ENCODE measurements around the gene MAG. TPM values are rescaled to one million over a fixed set of nuclear protein-coding genes. Genes with fewer than 3 reads are reported as not detected.

MAG gene
- total RNA-seq, 1 experiment from 2014 or later: not detected

DNA sequence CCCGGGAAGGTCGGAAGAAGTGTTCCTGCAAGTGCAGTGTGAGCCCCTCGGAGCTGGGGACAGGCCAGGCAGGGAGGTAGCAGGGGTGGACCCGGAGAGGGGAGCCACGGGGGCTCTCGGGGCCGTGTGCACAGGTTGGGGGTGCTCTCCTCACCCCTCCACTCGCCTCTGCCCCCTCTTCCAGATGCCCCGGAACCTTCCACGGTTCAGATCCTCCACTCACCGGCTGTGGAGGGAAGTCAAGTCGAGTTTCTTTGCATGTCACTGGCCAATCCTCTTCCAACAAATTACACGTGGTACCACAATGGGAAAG is 46.0 kb downstream of the MAG start:
- Mint-ChIP-seq H3K9me3 (ENCODE audit: unreplicated experiment) (no peaks in the 10 kb centered on the region), H3K27ac (ENCODE audit: low read depth, unreplicated experiment) (no peak overlapping the region), H3K27me3 (ENCODE audit: insufficient read depth, unreplicated experiment) (peaks cover 62% of the 10 kb centered on the region), H3K4me1 (ENCODE audit: insufficient read depth, unreplicated experiment) (no peaks in the 10 kb centered on the region), H3K36me3 (ENCODE audit: insufficient read depth, unreplicated experiment) (no peaks in the 10 kb centered on the region), H3K4me3 (ENCODE audit: unreplicated experiment) (no peak overlapping the region)
- BruUV-seq (replicated peaks): no TSS peak
- ChIA-PET POLR2A (no interaction called here), CTCF (no interaction called here)
- no peak for DNase-seq (ENCODE audit: unreplicated experiment)
- intact Hi-C loops (cut with micrococcal nuclease): no loop called here
- TF ChIP-seq, protein P1, sequence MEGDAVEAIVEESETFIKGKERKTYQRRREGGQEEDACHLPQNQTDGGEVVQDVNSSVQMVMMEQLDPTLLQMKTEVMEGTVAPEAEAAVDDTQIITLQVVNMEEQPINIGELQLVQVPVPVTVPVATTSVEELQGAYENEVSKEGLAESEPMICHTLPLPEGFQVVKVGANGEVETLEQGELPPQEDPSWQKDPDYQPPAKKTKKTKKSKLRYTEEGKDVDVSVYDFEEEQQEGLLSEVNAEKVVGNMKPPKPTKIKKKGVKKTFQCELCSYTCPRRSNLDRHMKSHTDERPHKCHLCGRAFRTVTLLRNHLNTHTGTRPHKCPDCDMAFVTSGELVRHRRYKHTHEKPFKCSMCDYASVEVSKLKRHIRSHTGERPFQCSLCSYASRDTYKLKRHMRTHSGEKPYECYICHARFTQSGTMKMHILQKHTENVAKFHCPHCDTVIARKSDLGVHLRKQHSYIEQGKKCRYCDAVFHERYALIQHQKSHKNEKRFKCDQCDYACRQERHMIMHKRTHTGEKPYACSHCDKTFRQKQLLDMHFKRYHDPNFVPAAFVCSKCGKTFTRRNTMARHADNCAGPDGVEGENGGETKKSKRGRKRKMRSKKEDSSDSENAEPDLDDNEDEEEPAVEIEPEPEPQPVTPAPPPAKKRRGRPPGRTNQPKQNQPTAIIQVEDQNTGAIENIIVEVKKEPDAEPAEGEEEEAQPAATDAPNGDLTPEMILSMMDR (IDR thresholded peaks at IDR 0.05; ENCODE audit: unreplicated experiment): no peak

DNA sequence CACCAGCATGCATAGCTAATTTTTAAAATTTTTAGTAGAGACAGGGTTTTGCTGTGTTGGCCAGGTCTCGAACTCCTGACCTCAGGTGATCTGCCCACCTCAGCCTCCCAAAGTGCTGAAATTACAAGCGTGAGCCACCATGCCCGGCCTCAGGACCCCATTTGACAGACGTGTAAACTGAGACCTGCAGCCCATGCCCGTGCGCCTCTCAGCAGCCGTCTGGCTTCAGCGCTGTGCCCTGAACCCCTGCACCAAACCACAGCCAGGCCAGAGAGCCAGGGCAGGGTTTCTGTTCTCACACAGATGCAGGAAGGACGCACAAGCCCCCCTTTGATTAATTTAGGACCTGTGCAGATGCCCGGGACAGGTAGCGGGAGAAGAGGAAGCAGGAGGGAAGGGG is 48.5 kb downstream of the MAG start:
- BruUV-seq (replicated peaks): no TSS peak
- intact Hi-C loops (cut with micrococcal nuclease): no loop called here
- H3K36me3 Mint-ChIP-seq (ENCODE audit: insufficient read depth, unreplicated experiment): no peaks in the 10 kb centered on the region
- H3K4me1 Mint-ChIP-seq (ENCODE audit: insufficient read depth, unreplicated experiment): no peaks in the 10 kb centered on the region
- TF ChIP-seq, protein P1 (IDR thresholded peaks at IDR 0.05; ENCODE audit: unreplicated experiment): no peak
- ChIA-PET CTCF (interaction anchor here (0.6 kb wide), 1 partner anchor 165 kb away, joined by 3 read pairs; no protein-coding TSS in a partner anchor), POLR2A (no interaction called here)
- no peaks in the 10 kb centered on the region for H3K9me3 Mint-ChIP-seq (ENCODE audit: unreplicated experiment)
- H3K27me3 Mint-ChIP-seq (ENCODE audit: insufficient read depth, unreplicated experiment): peaks cover 42% of the 10 kb centered on the region
- no peak for DNase-seq (ENCODE audit: unreplicated experiment)
- no peak overlapping the region for H3K4me3 Mint-ChIP-seq (ENCODE audit: unreplicated experiment)
- no peak overlapping the region for H3K27ac Mint-ChIP-seq (ENCODE audit: low read depth, unreplicated experiment)

DNA sequence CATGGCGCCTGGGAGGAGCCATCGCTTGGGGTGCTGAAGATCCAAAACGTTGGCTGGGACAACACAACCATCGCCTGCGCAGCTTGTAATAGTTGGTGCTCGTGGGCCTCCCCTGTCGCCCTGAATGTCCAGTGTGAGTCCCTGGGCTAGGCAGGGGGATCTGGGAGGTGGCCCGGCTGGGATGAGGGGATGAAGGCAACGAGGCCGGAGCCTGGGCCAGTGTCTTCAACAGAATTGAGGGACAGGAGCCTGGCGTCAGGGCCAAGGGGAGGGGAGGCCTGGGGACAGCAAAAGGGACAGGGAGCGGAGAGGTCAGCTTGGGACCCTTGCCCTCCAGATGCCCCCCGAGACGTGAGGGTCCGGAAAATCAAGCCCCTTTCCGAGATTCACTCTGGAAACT is 49.0 kb downstream of the MAG start:
- intact Hi-C loops (cut with micrococcal nuclease): no loop called here
- no peaks in the 10 kb centered on the region for H3K9me3 Mint-ChIP-seq (ENCODE audit: unreplicated experiment)
- ChIA-PET CTCF (interaction anchor here (0.6 kb wide), 1 partner anchor 274 kb away, joined by 4 read pairs; no protein-coding TSS in a partner anchor), POLR2A (no interaction called here)
- no peak overlapping the region for H3K27ac Mint-ChIP-seq (ENCODE audit: low read depth, unreplicated experiment)
- no peak for DNase-seq (ENCODE audit: unreplicated experiment)
- H3K27me3 Mint-ChIP-seq (ENCODE audit: insufficient read depth, unreplicated experiment): peaks cover 36% of the 10 kb centered on the region
- no peak overlapping the region for H3K4me3 Mint-ChIP-seq (ENCODE audit: unreplicated experiment)
- BruUV-seq (replicated peaks): no TSS peak
- TF ChIP-seq, protein P1 (IDR thresholded peaks at IDR 0.05; ENCODE audit: unreplicated experiment): no peak
- no peaks in the 10 kb centered on the region for H3K36me3 Mint-ChIP-seq (ENCODE audit: insufficient read depth, unreplicated experiment)
- H3K4me1 Mint-ChIP-seq (ENCODE audit: insufficient read depth, unreplicated experiment): no peaks in the 10 kb centered on the region

DNA sequence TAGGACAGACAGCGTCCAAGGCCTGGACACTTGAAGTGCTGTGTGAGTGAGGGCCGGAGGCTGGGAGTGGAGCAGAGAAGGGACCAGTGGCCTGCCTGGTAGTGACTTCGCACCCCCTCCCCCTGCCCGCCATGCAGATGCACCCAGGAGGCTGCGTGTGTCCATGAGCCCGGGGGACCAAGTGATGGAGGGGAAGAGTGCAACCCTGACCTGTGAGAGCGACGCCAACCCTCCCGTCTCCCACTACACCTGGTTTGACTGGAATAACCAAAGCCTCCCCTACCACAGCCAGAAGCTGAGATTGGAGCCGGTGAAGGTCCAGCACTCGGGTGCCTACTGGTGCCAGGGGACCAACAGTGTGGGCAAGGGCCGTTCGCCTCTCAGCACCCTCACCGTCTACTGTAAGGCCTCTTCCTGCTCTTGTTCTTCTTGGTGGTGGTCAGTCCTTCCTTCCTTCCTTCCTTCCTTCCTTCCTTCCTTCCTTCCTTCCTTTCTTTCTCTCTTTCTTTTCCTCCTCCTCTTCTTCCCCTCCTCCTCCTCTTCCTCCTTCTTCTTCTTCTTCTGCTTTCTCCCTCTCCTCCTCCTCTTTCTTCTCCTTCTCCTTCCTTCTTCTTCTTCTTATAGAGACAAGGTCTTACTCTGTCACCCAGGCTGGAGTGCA is 49.7 kb downstream of the MAG start:
- intact Hi-C loops (cut with micrococcal nuclease): no loop called here
- ChIA-PET POLR2A (no interaction called here), CTCF (interaction anchor here (0.6 kb wide), 1 partner anchor 275 kb away, joined by 4 read pairs; no protein-coding TSS in a partner anchor)
- TF ChIP-seq, protein P1 (IDR thresholded peaks at IDR 0.05; ENCODE audit: unreplicated experiment): no peak
- Mint-ChIP-seq H3K27ac (ENCODE audit: low read depth, unreplicated experiment) (no peak overlapping the region), H3K27me3 (ENCODE audit: insufficient read depth, unreplicated experiment) (peaks cover 40% of the 10 kb centered on the region), H3K36me3 (ENCODE audit: insufficient read depth, unreplicated experiment) (no peaks in the 10 kb centered on the region), H3K9me3 (ENCODE audit: unreplicated experiment) (no peaks in the 10 kb centered on the region), H3K4me3 (ENCODE audit: unreplicated experiment) (no peak overlapping the region), H3K4me1 (ENCODE audit: insufficient read depth, unreplicated experiment) (no peaks in the 10 kb centered on the region)
- no peak for DNase-seq (ENCODE audit: unreplicated experiment)
- no TSS peak for BruUV-seq (replicated peaks)

Data from MCF 10A (cell line).